ENCODE measurements around the gene TCP11.

The TCP11 gene

GRCh38 chr6:35068206-35068605, 72.9 kb downstream of the TCP11 start:
- no peak overlapping the region for H3K4me3 ChIP-seq (ENCODE audit: low read depth, low read length)

All from iPS-11a (cell line).